ENCODE measurements around the gene STARD6. TPM values are rescaled to one million over a fixed set of nuclear protein-coding genes. Genes with fewer than 3 reads are reported as not detected.

Gene STARD6
- total and polyA plus RNA-seq, 4 donors = not detected

DNA sequence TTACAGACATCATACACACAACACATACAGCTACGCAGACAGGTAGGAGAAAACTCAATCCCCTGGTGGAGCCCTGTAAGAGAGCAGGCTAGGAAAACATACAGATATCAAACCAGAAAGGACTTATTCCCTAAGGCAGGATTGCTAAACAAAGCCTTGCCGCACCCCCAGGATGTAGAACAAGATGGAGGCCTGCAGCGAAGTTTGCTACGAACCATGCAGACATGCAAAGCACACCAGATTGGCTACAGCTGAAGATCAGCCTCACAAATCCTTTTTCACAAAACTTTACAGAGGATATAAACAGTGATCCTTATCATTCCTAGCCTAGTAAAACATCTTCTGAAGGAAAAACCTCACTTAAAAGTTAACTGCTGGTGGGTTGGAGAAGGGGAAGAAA, 28.4 kb upstream of the STARD6 start:
- no peaks in the 10 kb centered on the region for H3K36me3 ChIP-seq (ENCODE audit: control insufficient read depth in 4 of 4, insufficient read depth in 3 of 4, low read depth in 1 of 4, low read length in 3 of 4)
- peaks cover 0 to 3% (median 0%) of the 10 kb centered on the region in 4 donors for H3K27me3 ChIP-seq (ENCODE audit: control insufficient read depth in 4 of 4, insufficient read depth in 4 of 4, low read length in 3 of 4)
- no peak overlapping the region for H3K4me3 ChIP-seq (ENCODE audit: low read depth in 1 of 3, low read length in 3 of 3)
- DNase-seq (ENCODE audit: low spot score) = no peak
- TF ChIP-seq FOXA1 (IDR thresholded peaks at IDR 0.05) = no peak
- TF ChIP-seq SP1 (IDR thresholded peaks at IDR 0.05) = no peak
- no peak for TF ChIP-seq ZBTB33 (IDR thresholded peaks at IDR 0.05)
- no peak for TF ChIP-seq EGR1 (IDR thresholded peaks at IDR 0.05; ENCODE audit: low read depth in 2 of 2)
- no peak for TF ChIP-seq RAD21 (IDR thresholded peaks at IDR 0.05)
- TF ChIP-seq RXRA (IDR thresholded peaks at IDR 0.05) = no peak
- TF ChIP-seq GABPA (IDR thresholded peaks at IDR 0.05 in 1 of 2, conservative IDR thresholded peaks at IDR 0.05 in 1 of 2) = no peak
- TF ChIP-seq CTCF (IDR thresholded peaks at IDR 0.05; ENCODE audit: low read depth, low read length, missing input control) = no peak
- TF ChIP-seq MAX (IDR thresholded peaks at IDR 0.05) = no peak
- TF ChIP-seq NR2F2 (IDR thresholded peaks at IDR 0.05) = no peak
- TF ChIP-seq HNF4A (conservative IDR thresholded peaks at IDR 0.05) = no peak
- TF ChIP-seq YY1 (IDR thresholded peaks at IDR 0.05) = no peak
- TF ChIP-seq TAF1 (conservative IDR thresholded peaks at IDR 0.05) = no peak
- TF ChIP-seq FOXA2 (IDR thresholded peaks at IDR 0.05) = no peak
- no peak for TF ChIP-seq HNF4G (IDR thresholded peaks at IDR 0.05)
- TF ChIP-seq JUND (IDR thresholded peaks at IDR 0.05) = no peak
- TF ChIP-seq, protein P1, sequence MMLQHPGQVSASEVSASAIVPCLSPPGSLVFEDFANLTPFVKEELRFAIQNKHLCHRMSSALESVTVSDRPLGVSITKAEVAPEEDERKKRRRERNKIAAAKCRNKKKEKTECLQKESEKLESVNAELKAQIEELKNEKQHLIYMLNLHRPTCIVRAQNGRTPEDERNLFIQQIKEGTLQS (IDR thresholded peaks at IDR 0.05) = no peak
- TF ChIP-seq REST (IDR thresholded peaks at IDR 0.05) = no peak
- H3K27ac ChIP-seq (ENCODE audit: low read depth in 1 of 2, low read length in 2 of 2) = no peak overlapping the region
- no peak overlapping the region for H3K9ac ChIP-seq (ENCODE audit: low read depth in 1 of 2, low read length in 2 of 2)
- 79% methylated on average over 4 of the region's 4 CpGs for WGBS
- H3K4me1 ChIP-seq (ENCODE audit: control insufficient read depth in 4 of 4, insufficient read depth in 4 of 4, low read length in 3 of 4) = no peaks in the 10 kb centered on the region
- H3K9me3 ChIP-seq (ENCODE audit: control insufficient read depth in 4 of 4, low read length in 3 of 4) = no peaks in the 10 kb centered on the region
